Cortex of kidney (tissue), 1 donor: ENCODE data around the gene NBEAL1.
"Not testable (repeated sequence)": the region's sequence is repeated elsewhere in the genome, so short reads cannot be mapped to it uniquely, and the experiment has no call there.

ENCODE experiments used
- DNase-seq: peaks from one replicate; lab custom pipeline; 2025; lab: John Stamatoyannopoulos, UW

The NBEAL1 gene

DNA sequence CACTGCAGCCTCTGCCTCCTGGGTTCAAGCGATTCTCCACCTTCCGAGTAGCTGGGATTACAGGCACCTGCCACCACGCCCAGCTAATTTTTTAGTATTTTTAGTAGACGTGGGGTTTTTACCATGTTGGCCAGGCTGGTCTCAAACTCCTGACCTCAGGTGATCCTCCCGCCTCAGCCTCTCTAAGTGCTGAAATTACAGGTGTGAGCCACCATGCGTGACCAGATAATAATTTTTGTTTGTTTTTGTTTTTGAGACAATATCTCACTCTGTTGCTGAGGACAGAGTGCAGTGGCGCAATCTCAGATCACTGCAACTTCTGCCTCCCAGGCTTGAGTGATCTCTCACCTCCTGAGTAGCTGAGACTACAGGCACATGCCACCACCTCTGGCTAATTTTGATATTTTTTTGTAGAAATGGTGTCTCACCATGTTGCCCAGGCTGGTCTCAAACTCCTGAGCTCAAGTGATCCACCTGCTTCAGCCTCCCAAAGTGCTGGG, 100.6 kb downstream of the NBEAL1 start:
- not testable (repeated sequence) for DNase-seq

GRCh38 chr2:203122317-203122986, 107.8 kb downstream of the NBEAL1 start:
- no peak for DNase-seq

GRCh38 chr2:203126996-203127395, 112.3 kb downstream of the NBEAL1 start:
- no peak for DNase-seq

- no peak for DNase-seq
Observed at GRCh38 chr2:203135105-203135504, 120.4 kb downstream of the NBEAL1 start.

DNA sequence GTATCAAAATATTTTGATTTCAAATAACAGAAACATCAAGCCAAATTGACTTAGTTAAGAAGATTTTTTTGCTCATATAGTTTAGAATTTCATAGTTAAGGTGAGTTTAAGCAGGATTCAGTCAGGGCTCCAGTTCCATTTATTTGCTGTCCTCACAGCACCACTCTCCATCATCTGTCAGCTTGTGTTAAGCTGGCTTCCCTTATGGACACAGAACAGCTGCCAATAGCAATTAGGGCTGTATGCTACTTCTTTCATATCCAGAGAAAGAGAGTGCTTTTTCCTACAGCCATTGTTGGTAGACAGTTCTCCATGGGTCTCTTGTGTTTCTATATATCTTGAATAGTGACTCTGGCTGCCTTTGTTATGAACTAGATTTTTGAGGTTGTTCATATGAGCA, 128.7 kb downstream of the NBEAL1 start:
- no peak for DNase-seq

DNA sequence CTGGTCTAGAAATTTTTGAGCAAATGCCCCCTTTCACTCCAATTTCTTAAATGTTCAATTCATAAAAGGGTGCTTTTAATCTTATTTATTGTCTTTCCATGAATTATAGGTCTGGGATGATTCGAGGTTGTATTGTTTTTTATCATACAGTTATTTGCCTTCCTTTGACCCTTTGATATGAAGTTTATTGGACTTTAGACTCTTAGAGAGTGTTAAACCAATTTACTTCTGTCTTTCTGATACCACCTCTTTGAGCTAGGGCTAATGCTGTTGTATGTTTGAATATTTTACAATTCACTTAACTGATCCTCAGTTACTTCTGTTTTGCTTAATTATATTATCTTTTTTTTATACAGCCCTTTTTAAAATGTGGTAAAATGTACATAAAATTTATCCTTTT, 134.5 kb downstream of the NBEAL1 start:
- no peak for DNase-seq

DNA sequence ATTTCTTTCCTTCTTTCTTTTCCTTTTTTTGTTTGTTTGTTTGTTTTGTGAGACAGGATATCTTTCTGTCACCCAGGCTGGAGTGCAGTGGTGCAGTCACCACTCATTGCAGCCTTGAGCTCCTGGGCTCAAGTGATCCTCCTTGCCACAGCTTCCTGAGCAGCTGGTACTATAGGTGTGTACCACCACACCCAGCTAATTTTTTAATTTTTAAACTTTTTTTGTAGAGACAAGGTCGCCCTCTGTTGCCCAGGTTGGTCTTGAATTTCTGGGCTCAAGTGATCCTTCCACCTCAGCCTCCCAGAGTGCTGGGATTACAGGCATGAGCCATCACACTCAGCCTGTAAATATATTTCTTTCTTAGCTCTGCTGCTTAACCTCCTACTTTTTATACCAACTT, 140.7 kb downstream of the NBEAL1 start:
- no peak for DNase-seq

DNA sequence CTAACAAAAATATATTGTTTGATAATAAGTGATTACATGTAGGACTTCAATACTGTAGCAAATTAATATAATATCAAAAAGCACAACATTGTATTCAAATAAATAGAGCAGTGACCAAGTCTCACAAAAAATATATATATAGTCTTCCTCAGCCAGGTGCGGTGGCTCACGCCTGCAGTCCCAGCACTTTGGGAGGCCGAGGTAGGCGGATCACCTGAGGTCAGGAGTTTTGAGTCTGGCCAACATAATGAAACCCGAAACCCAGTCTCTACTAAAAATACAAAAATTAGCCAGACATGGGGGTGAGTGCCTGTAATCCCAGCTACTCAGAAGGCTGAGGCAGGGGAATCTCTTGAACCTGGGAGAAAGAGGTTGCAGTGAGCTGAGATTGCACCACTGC, 148.0 kb downstream of the NBEAL1 start:
- DNase-seq: not testable (repeated sequence)

DNA sequence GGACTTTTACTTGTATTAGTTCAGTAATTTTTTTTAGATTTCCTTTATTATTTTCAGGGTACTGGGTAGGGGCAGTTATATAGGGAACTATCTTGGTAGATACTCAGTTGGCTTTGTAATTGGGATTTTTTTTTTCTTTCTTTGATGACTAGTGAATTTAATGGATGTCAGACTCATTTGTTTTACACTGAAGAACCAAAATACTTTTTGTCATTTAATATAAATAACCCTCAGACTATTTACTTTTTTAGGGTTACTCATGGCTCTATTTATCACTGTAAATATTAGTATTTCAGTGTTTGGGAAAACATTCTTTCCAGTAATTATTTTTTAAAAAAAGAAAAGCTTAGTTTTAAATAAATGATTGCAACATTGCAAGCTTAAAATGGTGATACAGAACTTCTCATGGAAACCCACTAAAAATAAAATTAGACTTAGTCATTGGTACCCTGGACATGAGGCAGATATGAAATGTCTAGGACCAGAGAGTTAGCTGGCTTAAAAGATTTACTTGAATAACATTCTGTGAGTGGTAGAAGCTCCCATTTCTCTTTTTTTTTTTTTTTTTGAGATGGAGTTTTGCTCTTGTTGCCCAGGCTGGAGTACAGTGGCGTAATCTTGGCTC, 149.7 kb downstream of the NBEAL1 start:
- no peak for DNase-seq

DNA sequence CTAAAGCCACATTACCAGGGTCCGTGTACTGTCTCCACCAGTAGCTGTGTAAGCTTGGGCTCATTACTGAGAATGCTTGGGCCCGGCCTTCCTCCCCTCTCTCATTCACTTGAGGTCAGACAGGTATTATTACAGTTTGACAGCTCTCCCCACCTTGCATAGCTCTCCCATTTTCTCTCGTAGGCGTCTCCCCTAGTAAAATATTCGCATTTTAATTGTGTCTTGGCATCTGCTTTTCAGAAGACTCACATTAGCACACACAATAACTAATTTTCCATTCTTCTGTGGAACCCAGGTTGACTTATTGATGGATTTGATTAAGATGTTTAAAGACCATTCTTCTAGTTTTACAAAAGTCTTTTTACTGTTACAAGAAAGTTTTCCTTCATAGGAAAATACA, 153.1 kb downstream of the NBEAL1 start:
- no peak for DNase-seq

DNA sequence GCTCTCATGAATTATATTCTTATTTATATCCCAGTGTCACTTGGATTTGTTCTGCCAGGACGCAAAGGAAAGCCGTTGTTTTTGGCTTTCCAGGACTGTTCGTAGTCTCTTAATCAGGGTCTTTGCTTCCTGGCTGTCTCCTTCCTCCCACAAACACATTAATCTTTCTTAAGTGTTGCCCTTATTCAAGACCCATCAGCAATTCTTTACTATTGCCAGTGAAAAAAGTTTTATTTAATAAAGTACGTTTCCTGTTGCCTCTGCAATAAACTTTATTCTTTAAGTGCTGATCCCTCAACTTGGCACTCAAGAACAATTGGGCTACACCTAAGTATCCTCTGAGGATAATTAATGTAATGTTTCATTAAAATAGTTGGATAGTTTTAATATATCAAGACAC, 155.8 kb downstream of the NBEAL1 start:
- DNase-seq: no peak

DNA sequence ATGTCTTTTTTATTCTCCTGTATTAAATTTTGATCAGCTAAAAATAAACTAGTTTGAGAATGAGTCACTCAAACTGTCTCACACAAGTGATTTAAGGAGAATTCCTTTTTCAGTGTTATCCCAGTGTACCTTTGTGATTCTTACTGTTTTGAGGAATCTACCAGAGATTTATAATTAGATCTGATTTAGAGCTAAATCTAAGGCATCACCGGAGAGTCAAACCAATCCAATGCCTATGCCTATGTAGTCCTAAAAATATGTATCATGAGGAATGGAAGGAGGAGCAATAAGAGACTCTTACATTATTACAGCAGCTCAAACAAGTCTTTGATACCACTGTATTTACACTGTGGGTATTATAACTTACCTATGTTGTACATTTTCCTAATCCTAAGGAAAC, 160.7 kb downstream of the NBEAL1 start:
- no peak for DNase-seq

DNA sequence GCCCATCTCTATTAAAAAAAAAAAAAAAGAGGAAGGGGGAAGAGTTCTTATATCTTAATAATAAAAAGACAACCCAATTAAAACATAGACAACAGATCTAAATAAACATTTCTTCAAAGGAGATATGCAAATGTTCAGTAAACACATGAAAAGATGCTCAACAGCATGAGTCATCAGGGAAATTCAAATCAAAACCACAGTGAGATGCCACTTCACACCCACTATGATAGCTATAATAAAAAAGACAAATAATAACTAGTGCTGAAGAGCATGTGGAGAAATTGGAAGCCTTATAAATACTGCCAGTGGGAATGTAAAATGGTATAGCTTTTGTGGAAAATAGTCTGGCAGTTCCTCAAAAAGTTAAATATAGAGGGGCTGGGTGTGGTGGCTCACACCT, 162.7 kb downstream of the NBEAL1 start:
- DNase-seq: no peak

DNA sequence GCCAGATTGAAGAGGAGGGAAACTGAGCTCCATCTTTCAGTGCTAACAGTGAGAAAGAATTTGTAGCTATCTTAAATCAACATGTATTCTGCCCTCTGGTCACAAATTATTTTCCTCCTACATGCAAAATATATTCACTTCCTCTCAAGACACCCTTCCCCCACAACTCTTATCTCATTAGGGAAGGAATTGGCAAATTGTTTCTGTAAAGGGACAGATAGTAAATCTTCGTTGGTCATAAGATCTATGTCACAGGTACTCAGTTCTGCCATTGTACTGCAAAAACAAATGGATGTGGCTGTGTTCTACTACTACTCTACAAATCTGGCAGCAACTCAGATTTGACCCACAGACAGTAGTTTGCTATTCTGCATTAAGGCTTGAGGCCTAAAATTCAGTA, 171.2 kb downstream of the NBEAL1 start:
- no peak for DNase-seq

- not testable (repeated sequence) for DNase-seq
Observed at GRCh38 chr2:203190547-203190946, 175.9 kb downstream of the NBEAL1 start.

- not testable (repeated sequence) for DNase-seq
Observed at GRCh38 chr2:203191026-203191425, 176.4 kb downstream of the NBEAL1 start.

DNA sequence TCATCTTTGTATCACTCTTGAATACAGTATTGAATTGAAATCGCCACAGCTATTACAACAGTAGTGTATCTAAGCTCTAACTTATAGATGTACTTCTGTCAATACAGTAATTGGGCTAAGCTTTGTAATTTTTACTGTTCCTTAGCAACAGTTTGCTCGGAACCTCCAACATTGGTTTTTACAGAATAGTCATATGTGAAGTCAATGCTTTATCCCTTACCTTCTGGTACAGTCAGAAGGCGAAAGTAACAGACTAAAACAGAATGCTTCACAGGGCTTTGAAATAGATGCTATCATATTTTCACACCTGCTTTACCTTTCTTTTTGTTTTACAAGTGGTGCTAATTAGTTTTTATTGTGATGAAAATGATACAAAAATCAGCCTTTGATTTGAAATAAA, 177.3 kb downstream of the NBEAL1 start:
- no peak for DNase-seq

DNA sequence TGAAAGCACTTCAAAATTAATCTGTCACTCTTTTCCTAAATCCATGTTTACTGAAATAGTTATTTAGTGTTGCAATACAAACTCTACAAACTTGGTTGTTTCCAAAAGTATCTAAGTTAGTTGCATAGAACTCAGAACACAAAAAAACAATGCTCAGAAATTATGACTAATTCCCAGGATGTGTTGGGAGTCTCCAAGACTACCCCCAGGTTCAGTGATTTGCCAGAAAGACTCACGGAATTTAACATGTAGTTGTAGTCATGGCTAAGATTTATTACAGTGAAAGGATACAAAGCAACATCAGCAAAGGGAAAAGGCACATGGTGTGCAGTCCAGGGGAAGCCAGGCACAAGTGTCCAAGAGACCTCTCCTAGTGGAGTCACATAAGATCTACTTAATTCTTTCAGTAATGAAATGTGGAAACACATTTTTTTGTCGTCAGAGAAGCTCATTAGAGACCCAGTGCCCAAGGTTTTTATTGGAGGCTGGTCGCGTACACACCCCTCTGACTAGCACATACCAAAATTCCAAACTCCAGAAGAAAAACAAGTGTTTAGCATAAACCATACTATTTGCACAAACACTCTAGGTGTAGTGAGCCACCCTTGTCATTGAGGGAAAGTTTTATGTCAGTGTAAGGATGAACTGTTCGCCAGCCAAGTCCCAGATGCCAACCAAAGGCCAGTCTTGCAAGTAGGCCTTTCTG, 180.8 kb downstream of the NBEAL1 start:
- DNase-seq: no peak

DNA sequence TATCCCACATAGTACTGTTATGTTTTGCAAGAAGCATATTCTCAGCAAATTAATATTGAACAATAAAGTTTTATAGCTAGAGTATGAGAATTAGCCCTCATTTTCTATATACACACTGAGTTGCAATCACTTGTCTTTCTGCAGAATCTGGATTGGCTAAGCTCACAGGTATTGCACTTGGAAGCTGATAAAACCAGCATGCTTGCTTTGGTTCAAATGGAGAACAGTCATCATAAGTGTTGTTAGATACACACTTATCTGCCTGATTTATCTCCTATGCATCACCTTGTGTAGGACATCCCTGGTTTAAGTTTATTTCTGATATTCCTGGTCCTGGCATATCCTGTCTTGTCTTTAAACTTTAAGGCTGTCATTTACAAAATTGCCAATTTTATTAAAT, 186.2 kb downstream of the NBEAL1 start:
- no peak for DNase-seq

GRCh38 chr2:203201426-203201825, 186.8 kb downstream of the NBEAL1 start:
- DNase-seq: no peak

DNA sequence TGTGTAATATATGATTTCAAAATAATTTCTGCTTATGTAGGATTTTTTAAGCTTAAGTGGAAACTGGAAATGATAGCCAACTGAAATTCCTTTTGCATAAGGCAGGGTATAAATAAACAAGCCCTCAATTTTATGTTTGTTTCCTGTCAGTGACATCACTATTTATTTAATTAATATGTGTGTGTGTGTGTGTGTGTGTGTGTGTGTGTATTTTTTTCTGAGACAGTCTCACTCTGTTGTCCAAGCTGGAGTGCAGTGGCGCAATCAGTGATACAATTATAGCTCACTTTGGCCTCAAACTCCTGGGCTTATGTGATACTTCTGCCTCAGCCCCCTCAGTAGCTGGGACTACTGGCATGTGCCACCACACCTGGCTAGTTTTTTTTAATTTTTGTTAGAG, 194.9 kb downstream of the NBEAL1 start:
- no peak for DNase-seq

DNA sequence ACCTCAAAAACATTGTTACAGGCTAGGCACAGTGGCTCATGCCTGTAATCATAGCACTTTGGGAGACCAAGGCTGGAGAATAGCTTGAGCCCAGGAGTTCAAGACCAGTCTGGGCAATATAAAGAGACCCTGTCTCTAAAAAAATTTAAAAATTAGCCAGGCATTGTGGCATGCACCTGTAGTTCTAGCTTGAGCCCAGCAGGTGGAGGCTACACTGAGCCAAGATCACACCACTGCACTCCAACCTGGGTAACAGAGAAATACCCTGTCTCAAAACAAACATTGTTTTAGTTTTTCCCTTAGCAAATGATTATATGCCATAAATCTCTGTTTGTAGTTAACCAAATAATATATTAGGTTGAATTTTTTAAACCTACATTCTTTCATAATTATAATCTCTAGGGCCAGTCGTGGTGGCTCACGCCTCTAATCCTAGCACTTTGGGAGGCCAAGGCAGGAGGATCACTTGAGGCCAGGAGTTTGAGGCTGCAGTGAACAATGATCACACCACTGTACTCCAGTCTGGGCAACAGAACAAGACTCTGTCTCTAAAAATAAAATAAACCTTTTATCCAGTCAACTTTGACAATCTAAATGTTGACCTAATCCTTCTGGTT, 210.9 kb downstream of the NBEAL1 start:
- DNase-seq: no peak

DNA sequence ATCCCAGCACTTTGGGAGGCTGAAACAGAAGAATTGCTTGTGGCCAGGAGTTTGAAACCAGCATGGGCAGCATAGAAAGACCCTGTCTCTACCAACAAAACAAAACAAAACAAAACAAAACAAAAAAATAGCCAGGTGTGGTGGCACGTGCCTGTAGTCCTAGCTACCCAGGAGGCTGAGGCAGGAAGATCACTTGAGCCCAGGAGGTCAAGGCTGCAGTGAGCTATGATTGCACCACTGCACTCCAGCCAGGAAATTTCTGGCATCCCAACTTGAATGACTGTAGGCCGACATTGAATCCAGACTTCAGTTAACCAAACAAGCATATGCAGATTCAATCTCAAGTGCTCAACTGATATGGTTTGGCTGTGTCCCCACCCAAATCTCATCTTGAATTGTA, 215.0 kb downstream of the NBEAL1 start:
- DNase-seq: not testable (repeated sequence)
